ENCODE results near the gene SLC25A19. TPM values are rescaled to one million over a fixed set of nuclear protein-coding genes. Genes with fewer than 3 reads are reported as not detected.

The SLC25A19 gene
- total RNA-seq, 6 experiments from 2014 or later: 5.7 to 14.6 (median 7.1) TPM

GRCh38 chr17:75277664-75278071 is 11.6 kb downstream of the SLC25A19 start:
- Mint-ChIP-seq H3K27me3 (ENCODE audit: insufficient read depth) (no peaks in the 10 kb centered on the region), H3K36me3 (ENCODE audit: low read depth) (no peaks in the 10 kb centered on the region), H3K4me3 (peak overlapping the region; percentile 46), H3K4me1 (ENCODE audit: low read depth) (peaks cover 32% of the 10 kb centered on the region), H3K9me3 (no peaks in the 10 kb centered on the region), H3K27ac (peak overlapping the region; percentile 80)
- TF ChIP-seq CTCF (IDR thresholded peaks at IDR 0.05): no peak
- DNase-seq: peak; percentile 68

GRCh38 chr17:75273977-75274708 is 15.1 kb downstream of the SLC25A19 start:
- Mint-ChIP-seq H3K4me1 (ENCODE audit: low read depth) (peaks cover 52% of the 10 kb centered on the region), H3K36me3 (ENCODE audit: low read depth) (no peaks in the 10 kb centered on the region), H3K27ac (peak overlapping the region; percentile 27), H3K27me3 (ENCODE audit: insufficient read depth) (no peaks in the 10 kb centered on the region), H3K9me3 (no peaks in the 10 kb centered on the region), H3K4me3 (no peak overlapping the region)
- peak; percentile 70 for DNase-seq
- TF ChIP-seq CTCF (IDR thresholded peaks at IDR 0.05): no peak

- H3K27me3 Mint-ChIP-seq (ENCODE audit: insufficient read depth): no peaks in the 10 kb centered on the region
- no peaks in the 10 kb centered on the region for H3K9me3 Mint-ChIP-seq
- no peak for TF ChIP-seq CTCF (IDR thresholded peaks at IDR 0.05)
- peaks cover 48% of the 10 kb centered on the region for H3K4me1 Mint-ChIP-seq (ENCODE audit: low read depth)
- peak overlapping the region; percentile 25; the same call in 1 of the 2 replicates for H3K27ac Mint-ChIP-seq
- no peak for DNase-seq
- H3K36me3 Mint-ChIP-seq (ENCODE audit: low read depth): no peaks in the 10 kb centered on the region
- H3K4me3 Mint-ChIP-seq: peak overlapping the region; percentile 5
Measured at GRCh38 chr17:75272848-75273184, 16.4 kb downstream of the SLC25A19 start.

- peak; percentile 15; the same call in 1 of the 2 replicates for TF ChIP-seq CTCF (IDR thresholded peaks at IDR 0.05)
- H3K27me3 Mint-ChIP-seq (ENCODE audit: insufficient read depth): no peaks in the 10 kb centered on the region
- H3K36me3 Mint-ChIP-seq (ENCODE audit: low read depth): no peaks in the 10 kb centered on the region
- peak overlapping the region; percentile 75 for H3K4me3 Mint-ChIP-seq
- DNase-seq: peak; percentile 68
- no peaks in the 10 kb centered on the region for H3K9me3 Mint-ChIP-seq
- H3K27ac Mint-ChIP-seq: peak overlapping the region; percentile 38
- peaks cover 42% of the 10 kb centered on the region for H3K4me1 Mint-ChIP-seq (ENCODE audit: low read depth)
Measured at GRCh38 chr17:75271955-75272847, 17.0 kb downstream of the SLC25A19 start.

GRCh38 chr17:75271233-75271954 is 17.8 kb downstream of the SLC25A19 start:
- H3K36me3 Mint-ChIP-seq (ENCODE audit: low read depth): 0 out of 2 replicates have a peak, but pooled peaks cover 2% of the 10 kb centered on the region

More at GRCh38 chr17:75271233-75271954, 17.8 kb downstream of the SLC25A19 start:
- Mint-ChIP-seq H3K4me1 (ENCODE audit: low read depth) (peaks cover 40% of the 10 kb centered on the region), H3K27ac (peak overlapping the region; percentile 38), H3K27me3 (ENCODE audit: insufficient read depth) (no peaks in the 10 kb centered on the region), H3K4me3 (peak overlapping the region; percentile 75), H3K9me3 (no peaks in the 10 kb centered on the region)
- DNase-seq: peak; percentile 36
- peak; percentile 77 for TF ChIP-seq CTCF (IDR thresholded peaks at IDR 0.05)
